K562 (cell line): Measurements from ENCODE around the gene INKA2. TPM values are rescaled to one million over a fixed set of nuclear protein-coding genes. Genes with fewer than 3 reads are reported as not detected.

Source experiments
- ATF2 ChIP-seq: sonication (generic); formaldehyde crosslinking; IDR thresholded peaks from 2 replicates; pipeline ENCODE4 v1.8.1; 2022; ENCODE audit warnings: missing genetic modification reagents
- CHD2 ChIP-seq: IDR thresholded peaks from 2 replicates; pipeline ENCODE4 v1.6.1; 2011; ENCODE audit warnings: low read depth, low read length
- E2F3 ChIP-seq: fragments of 250-450 bp; sonication (Bioruptor Pico); IDR thresholded peaks from 2 replicates; pipeline ENCODE4 v1.4.0; 2020; ENCODE audit warnings: mild to moderate bottlenecking
- FOXA1 ChIP-seq: fragments of 450-650 bp; IDR thresholded peaks from 2 replicates; pipeline ENCODE4 v1.6.1; 2016; ENCODE audit warnings: mild to moderate bottlenecking, borderline replicate concordance
- PCBP2 ChIP-seq: fragments of 200-400 bp; formaldehyde crosslinking; IDR thresholded peaks from 2 replicates; pipeline ENCODE4 v1.6.1; 2018; ENCODE audit warnings: low read length, low read depth, mild to moderate bottlenecking, moderate library complexity; ENCODE audit not compliant: poor library complexity, severe bottlenecking
- YBX1 ChIP-seq: fragments of 450-650 bp; IDR thresholded peaks from 2 replicates; pipeline ENCODE4 v1.7.1; 2016; ENCODE audit warnings: mild to moderate bottlenecking
- ZC3H8 ChIP-seq: fragments of 450-650 bp; IDR thresholded peaks from 2 replicates; pipeline ENCODE4 v1.6.1; 2017
- ZNF282 ChIP-seq: sonication (generic); formaldehyde crosslinking; IDR thresholded peaks from 2 replicates; pipeline ENCODE4 v1.8.1; 2023; ENCODE audit warnings: missing genetic modification reagents
- ZNF785 ChIP-seq: fragments of 250-450 bp; sonication (Bioruptor Pico); IDR thresholded peaks from 2 replicates; pipeline ENCODE4 v1.4.0; 2020; ENCODE audit warnings: mild to moderate bottlenecking
- polyA plus RNA-seq, 8 experiments: library from polyadenylated mRNA; depleted of rRNA in 4 of 8; stranded (reverse) in 5 of 8; unstranded in 3 of 8; fragments of >200 nt; fragmentation: Nextera tagmentation in 2 of 8; fragmentation: Illumina TruSeq in 1 of 8; extraction: Ambion mirVana in 2 of 8; extraction: Trizol in 1 of 8; gene quantifications; 2 replicates each; pipeline versions ENCODE4 v1.2.1 to v1.2.3, GENCODE V29; 2011 to 2014; ENCODE audit warnings: inconsistent platforms in 1 of 8, missing spikeins in 1 of 8
- total RNA-seq, 7 experiments: library from RNA; depleted of rRNA in 6 of 7; stranded (reverse); fragments of >200 nt in 6 of 7; fragmentation: Illumina TruSeq in 2 of 7; extraction: Trizol in 2 of 7; gene quantifications; 2 replicates each; pipeline versions ENCODE4 v1.2.1 to v1.2.3, GENCODE V29; 2011 to 2021; ENCODE audit warnings: low replicate concordance in 1 of 7
- TF ChIP-seq, protein P1 (sequence below): sonication (generic); formaldehyde crosslinking; IDR thresholded peaks from 2 replicates; pipeline ENCODE4 v1.8.0; 2022; ENCODE audit warnings: mild to moderate bottlenecking, missing genetic modification reagents
- TF ChIP-seq, protein P2 (sequence below): fragments of 450-650 bp; IDR thresholded peaks from 2 replicates; pipeline ENCODE4 v1.6.1; 2016; ENCODE audit warnings: mild to moderate bottlenecking, moderate library complexity

INKA2 gene
- total and polyA plus RNA-seq, 9 of the 15 experiments (the other 6 are each of a cell fraction or from before 2014, with no cell fraction given): 0.04 to 1.4 (median 0.26) TPM; not detected in 1

DNA sequence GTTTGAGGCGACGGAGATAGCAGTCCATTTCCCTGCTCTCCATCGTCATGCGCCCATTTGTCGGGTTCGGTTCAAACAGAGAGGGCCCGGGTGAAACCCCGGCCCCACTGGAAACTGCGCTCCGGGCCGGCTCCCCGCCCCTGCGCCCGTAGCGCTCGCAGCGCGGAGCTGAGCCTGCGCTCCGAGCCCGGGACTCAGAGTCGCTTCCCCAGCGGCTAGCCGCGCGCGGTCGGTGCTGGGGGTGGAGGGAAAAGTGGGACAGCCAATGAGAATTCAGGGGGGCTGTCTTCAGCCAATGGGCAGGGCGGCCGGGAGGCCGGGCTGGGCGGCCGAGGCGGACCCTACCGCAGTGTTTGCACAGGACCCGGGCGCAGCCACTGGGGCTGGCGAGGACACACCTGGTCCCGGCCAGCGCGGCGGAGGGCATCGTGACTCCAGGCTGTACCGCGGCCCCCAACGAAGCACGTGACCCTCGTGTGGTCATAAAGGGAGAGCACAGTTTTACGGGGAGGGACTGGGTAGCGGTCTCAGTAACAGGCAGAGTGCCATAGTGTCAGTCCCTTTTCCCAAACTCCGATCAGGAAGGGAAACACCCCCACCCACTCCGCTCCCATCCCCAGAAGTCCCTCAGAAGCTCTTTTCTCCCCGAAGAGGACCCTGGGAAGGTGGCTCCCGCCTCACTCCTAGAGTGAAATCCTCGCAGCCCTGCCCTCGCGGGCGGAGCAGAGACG lies at the start of gene INKA2 (continued):
- TF ChIP-seq, protein P1, sequence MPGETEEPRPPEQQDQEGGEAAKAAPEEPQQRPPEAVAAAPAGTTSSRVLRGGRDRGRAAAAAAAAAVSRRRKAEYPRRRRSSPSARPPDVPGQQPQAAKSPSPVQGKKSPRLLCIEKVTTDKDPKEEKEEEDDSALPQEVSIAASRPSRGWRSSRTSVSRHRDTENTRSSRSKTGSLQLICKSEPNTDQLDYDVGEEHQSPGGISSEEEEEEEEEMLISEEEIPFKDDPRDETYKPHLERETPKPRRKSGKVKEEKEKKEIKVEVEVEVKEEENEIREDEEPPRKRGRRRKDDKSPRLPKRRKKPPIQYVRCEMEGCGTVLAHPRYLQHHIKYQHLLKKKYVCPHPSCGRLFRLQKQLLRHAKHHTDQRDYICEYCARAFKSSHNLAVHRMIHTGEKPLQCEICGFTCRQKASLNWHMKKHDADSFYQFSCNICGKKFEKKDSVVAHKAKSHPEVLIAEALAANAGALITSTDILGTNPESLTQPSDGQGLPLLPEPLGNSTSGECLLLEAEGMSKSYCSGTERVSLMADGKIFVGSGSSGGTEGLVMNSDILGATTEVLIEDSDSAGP (CRISPR knock-in tag): peak; percentile 80
- 0 out of 2 replicates have a peak, but pooled peaks have one; percentile 75 for TF ChIP-seq ZNF282 (CRISPR knock-in tag)
- no peak for TF ChIP-seq ZNF785 (CRISPR knock-in tag)
- no peak for TF ChIP-seq FOXA1
- no peak for TF ChIP-seq ZC3H8
- 0 out of 2 replicates have a peak, but pooled peaks have one; percentile 72 for TF ChIP-seq ATF2 (CRISPR knock-in tag)
- peak; percentile 56 for TF ChIP-seq CHD2
- TF ChIP-seq, protein P2, sequence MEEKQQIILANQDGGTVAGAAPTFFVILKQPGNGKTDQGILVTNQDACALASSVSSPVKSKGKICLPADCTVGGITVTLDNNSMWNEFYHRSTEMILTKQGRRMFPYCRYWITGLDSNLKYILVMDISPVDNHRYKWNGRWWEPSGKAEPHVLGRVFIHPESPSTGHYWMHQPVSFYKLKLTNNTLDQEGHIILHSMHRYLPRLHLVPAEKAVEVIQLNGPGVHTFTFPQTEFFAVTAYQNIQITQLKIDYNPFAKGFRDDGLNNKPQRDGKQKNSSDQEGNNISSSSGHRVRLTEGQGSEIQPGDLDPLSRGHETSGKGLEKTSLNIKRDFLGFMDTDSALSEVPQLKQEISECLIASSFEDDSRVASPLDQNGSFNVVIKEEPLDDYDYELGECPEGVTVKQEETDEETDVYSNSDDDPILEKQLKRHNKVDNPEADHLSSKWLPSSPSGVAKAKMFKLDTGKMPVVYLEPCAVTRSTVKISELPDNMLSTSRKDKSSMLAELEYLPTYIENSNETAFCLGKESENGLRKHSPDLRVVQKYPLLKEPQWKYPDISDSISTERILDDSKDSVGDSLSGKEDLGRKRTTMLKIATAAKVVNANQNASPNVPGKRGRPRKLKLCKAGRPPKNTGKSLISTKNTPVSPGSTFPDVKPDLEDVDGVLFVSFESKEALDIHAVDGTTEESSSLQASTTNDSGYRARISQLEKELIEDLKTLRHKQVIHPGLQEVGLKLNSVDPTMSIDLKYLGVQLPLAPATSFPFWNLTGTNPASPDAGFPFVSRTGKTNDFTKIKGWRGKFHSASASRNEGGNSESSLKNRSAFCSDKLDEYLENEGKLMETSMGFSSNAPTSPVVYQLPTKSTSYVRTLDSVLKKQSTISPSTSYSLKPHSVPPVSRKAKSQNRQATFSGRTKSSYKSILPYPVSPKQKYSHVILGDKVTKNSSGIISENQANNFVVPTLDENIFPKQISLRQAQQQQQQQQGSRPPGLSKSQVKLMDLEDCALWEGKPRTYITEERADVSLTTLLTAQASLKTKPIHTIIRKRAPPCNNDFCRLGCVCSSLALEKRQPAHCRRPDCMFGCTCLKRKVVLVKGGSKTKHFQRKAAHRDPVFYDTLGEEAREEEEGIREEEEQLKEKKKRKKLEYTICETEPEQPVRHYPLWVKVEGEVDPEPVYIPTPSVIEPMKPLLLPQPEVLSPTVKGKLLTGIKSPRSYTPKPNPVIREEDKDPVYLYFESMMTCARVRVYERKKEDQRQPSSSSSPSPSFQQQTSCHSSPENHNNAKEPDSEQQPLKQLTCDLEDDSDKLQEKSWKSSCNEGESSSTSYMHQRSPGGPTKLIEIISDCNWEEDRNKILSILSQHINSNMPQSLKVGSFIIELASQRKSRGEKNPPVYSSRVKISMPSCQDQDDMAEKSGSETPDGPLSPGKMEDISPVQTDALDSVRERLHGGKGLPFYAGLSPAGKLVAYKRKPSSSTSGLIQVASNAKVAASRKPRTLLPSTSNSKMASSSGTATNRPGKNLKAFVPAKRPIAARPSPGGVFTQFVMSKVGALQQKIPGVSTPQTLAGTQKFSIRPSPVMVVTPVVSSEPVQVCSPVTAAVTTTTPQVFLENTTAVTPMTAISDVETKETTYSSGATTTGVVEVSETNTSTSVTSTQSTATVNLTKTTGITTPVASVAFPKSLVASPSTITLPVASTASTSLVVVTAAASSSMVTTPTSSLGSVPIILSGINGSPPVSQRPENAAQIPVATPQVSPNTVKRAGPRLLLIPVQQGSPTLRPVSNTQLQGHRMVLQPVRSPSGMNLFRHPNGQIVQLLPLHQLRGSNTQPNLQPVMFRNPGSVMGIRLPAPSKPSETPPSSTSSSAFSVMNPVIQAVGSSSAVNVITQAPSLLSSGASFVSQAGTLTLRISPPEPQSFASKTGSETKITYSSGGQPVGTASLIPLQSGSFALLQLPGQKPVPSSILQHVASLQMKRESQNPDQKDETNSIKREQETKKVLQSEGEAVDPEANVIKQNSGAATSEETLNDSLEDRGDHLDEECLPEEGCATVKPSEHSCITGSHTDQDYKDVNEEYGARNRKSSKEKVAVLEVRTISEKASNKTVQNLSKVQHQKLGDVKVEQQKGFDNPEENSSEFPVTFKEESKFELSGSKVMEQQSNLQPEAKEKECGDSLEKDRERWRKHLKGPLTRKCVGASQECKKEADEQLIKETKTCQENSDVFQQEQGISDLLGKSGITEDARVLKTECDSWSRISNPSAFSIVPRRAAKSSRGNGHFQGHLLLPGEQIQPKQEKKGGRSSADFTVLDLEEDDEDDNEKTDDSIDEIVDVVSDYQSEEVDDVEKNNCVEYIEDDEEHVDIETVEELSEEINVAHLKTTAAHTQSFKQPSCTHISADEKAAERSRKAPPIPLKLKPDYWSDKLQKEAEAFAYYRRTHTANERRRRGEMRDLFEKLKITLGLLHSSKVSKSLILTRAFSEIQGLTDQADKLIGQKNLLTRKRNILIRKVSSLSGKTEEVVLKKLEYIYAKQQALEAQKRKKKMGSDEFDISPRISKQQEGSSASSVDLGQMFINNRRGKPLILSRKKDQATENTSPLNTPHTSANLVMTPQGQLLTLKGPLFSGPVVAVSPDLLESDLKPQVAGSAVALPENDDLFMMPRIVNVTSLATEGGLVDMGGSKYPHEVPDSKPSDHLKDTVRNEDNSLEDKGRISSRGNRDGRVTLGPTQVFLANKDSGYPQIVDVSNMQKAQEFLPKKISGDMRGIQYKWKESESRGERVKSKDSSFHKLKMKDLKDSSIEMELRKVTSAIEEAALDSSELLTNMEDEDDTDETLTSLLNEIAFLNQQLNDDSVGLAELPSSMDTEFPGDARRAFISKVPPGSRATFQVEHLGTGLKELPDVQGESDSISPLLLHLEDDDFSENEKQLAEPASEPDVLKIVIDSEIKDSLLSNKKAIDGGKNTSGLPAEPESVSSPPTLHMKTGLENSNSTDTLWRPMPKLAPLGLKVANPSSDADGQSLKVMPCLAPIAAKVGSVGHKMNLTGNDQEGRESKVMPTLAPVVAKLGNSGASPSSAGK: peak; percentile 100
- no peak for TF ChIP-seq YBX1
- no peak for TF ChIP-seq PCBP2
- peak; percentile 68; the same call in 1 of the 2 replicates for TF ChIP-seq E2F3 (CRISPR knock-in tag)
